HUES6 (cell line): Measurements from ENCODE around the gene CPA4.

Source experiments
- H3K27ac ChIP-seq: 2 replicates; pipeline ENCODE4 v1.7.0; 2013; ENCODE audit warnings: low read depth, mild to moderate bottlenecking, low read length, inconsistent platforms
- H3K27me3 ChIP-seq: 2 replicates; pipeline ENCODE4 v1.6.1; 2013; ENCODE audit warnings: low read length; ENCODE audit not compliant: control insufficient read depth, insufficient read depth
- H3K36me3 ChIP-seq: 2 replicates; pipeline ENCODE4 v1.6.1; 2013; ENCODE audit warnings: low read length; ENCODE audit not compliant: control insufficient read depth, insufficient read depth
- H3K4me1 ChIP-seq: 2 replicates; pipeline ENCODE4 v1.6.1; 2013; ENCODE audit warnings: low read length; ENCODE audit not compliant: control insufficient read depth, insufficient read depth
- H3K4me3 ChIP-seq: 2 replicates; pipeline ENCODE4 v1.5.1; 2013; ENCODE audit warnings: low read depth, low read length
- H3K9ac ChIP-seq: one replicate; pipeline ENCODE4 v1.6.1; 2013; ENCODE audit warnings: mild to moderate bottlenecking, low read length
- H3K9me3 ChIP-seq: 2 replicates; pipeline ENCODE4 v1.6.1; 2013; ENCODE audit warnings: low read depth, low read length; ENCODE audit not compliant: control insufficient read depth, insufficient read depth

Gene CPA4

GRCh38 chr7:130266961-130267321 lies 26.0 kb upstream of the CPA4 start:
- H3K9ac ChIP-seq: no peak overlapping the region
- no peaks in the 10 kb centered on the region for H3K27me3 ChIP-seq
- H3K9me3 ChIP-seq: no peaks in the 10 kb centered on the region
- no peak overlapping the region for H3K27ac ChIP-seq
- H3K4me1 ChIP-seq: peaks cover 41% of the 10 kb centered on the region
- no peak overlapping the region for H3K4me3 ChIP-seq
- no peaks in the 10 kb centered on the region for H3K36me3 ChIP-seq

GRCh38 chr7:130268463-130269317 lies 24.3 kb upstream of the CPA4 start:
- no peaks in the 10 kb centered on the region for H3K9me3 ChIP-seq

GRCh38 chr7:130269318-130269694 lies 23.7 kb upstream of the CPA4 start:
- Histone ChIP-seq H3K36me3 (no peaks in the 10 kb centered on the region), H3K9ac (no peak overlapping the region), H3K27me3 (no peaks in the 10 kb centered on the region), H3K4me3 (no peak overlapping the region), H3K4me1 (peaks cover 43% of the 10 kb centered on the region), H3K27ac (no peak overlapping the region), H3K9me3 (no peaks in the 10 kb centered on the region)

More at GRCh38 chr7:130268463-130269317, 24.3 kb upstream of the CPA4 start:
- Histone ChIP-seq H3K9ac (no peak overlapping the region), H3K27me3 (no peaks in the 10 kb centered on the region), H3K36me3 (no peaks in the 10 kb centered on the region), H3K4me1 (peaks cover 43% of the 10 kb centered on the region), H3K27ac (no peak overlapping the region), H3K4me3 (no peak overlapping the region)

- Histone ChIP-seq H3K9me3 (no peaks in the 10 kb centered on the region), H3K4me3 (no peak overlapping the region), H3K27ac (no peak overlapping the region), H3K9ac (no peak overlapping the region), H3K27me3 (no peaks in the 10 kb centered on the region), H3K36me3 (no peaks in the 10 kb centered on the region), H3K4me1 (peaks cover 55% of the 10 kb centered on the region)
Observed at GRCh38 chr7:130270947-130271800, 21.8 kb upstream of the CPA4 start.

- no peaks in the 10 kb centered on the region for H3K36me3 ChIP-seq
- peak overlapping the region; percentile 48 for H3K4me3 ChIP-seq
- H3K9ac ChIP-seq: peak overlapping the region; percentile 82
- H3K27me3 ChIP-seq: no peaks in the 10 kb centered on the region
- peaks cover 55% of the 10 kb centered on the region for H3K4me1 ChIP-seq
- H3K9me3 ChIP-seq: no peaks in the 10 kb centered on the region
- H3K27ac ChIP-seq: peak overlapping the region; percentile 97
Observed at GRCh38 chr7:130272381-130273080, 20.4 kb upstream of the CPA4 start.

GRCh38 chr7:130273081-130273932 lies 19.7 kb upstream of the CPA4 start:
- Histone ChIP-seq H3K4me1 (peaks cover 51% of the 10 kb centered on the region), H3K9me3 (no peaks in the 10 kb centered on the region), H3K36me3 (no peaks in the 10 kb centered on the region), H3K27ac (peak overlapping the region; percentile 97), H3K9ac (peak overlapping the region; percentile 82), H3K27me3 (no peaks in the 10 kb centered on the region), H3K4me3 (peak overlapping the region; percentile 48)

- Histone ChIP-seq H3K9me3 (no peaks in the 10 kb centered on the region), H3K9ac (peak overlapping the region; percentile 59), H3K27me3 (no peaks in the 10 kb centered on the region), H3K4me3 (peak overlapping the region; percentile 28), H3K27ac (peak overlapping the region; percentile 21), H3K4me1 (peaks cover 45% of the 10 kb centered on the region), H3K36me3 (no peaks in the 10 kb centered on the region)
Observed at GRCh38 chr7:130273933-130274255, 19.1 kb upstream of the CPA4 start.

- Histone ChIP-seq H3K9ac (peak overlapping the region; percentile 59), H3K36me3 (no peaks in the 10 kb centered on the region), H3K27ac (peak overlapping the region; percentile 21), H3K9me3 (no peaks in the 10 kb centered on the region), H3K27me3 (no peaks in the 10 kb centered on the region), H3K4me1 (peaks cover 45% of the 10 kb centered on the region), H3K4me3 (peak overlapping the region; percentile 28)
Observed at GRCh38 chr7:130274296-130274695, 18.7 kb upstream of the CPA4 start.

- no peaks in the 10 kb centered on the region for H3K36me3 ChIP-seq
- H3K9me3 ChIP-seq: no peaks in the 10 kb centered on the region
- no peak overlapping the region for H3K9ac ChIP-seq
- H3K4me3 ChIP-seq: peak overlapping the region; percentile 4; the same call in 1 of the 2 replicates
- peaks cover 45% of the 10 kb centered on the region for H3K4me1 ChIP-seq
- no peak overlapping the region for H3K27ac ChIP-seq
- H3K27me3 ChIP-seq: no peaks in the 10 kb centered on the region
Observed at GRCh38 chr7:130274983-130275591, 17.9 kb upstream of the CPA4 start.

GRCh38 chr7:130275826-130276297 lies 17.1 kb upstream of the CPA4 start:
- H3K27ac ChIP-seq: no peak overlapping the region
- peaks cover 45% of the 10 kb centered on the region for H3K4me1 ChIP-seq
- no peak overlapping the region for H3K4me3 ChIP-seq
- H3K9ac ChIP-seq: no peak overlapping the region
- no peaks in the 10 kb centered on the region for H3K9me3 ChIP-seq
- no peaks in the 10 kb centered on the region for H3K36me3 ChIP-seq
- no peaks in the 10 kb centered on the region for H3K27me3 ChIP-seq
